ENCODE data around the gene IYD.

- TF ChIP-seq EZH2 (IDR thresholded peaks at IDR 0.05) = no peak
- TF ChIP-seq POLR2AphosphoS5 (IDR thresholded peaks at IDR 0.05; ENCODE audit: borderline replicate concordance, low read depth, low read length) = no peak
- no peak for TF ChIP-seq FOXP2 (optimal IDR thresholded peaks at IDR 0.05; ENCODE audit: control extremely low read depth, extremely low read length, insufficient read depth)
Measured at GRCh38 chr6:150427843-150428242, 59.0 kb downstream of the IYD start.

All from SK-N-MC (cell line).